ENCODE measurements around the gene HSD17B10. TPM values are rescaled to one million over a fixed set of nuclear protein-coding genes. Genes with fewer than 3 reads are reported as not detected.

HSD17B10 gene
- total and polyA plus RNA-seq, 8 donors = 16.1 to 84.3 (median 36.2) TPM; not detected in 1

- Histone ChIP-seq H3K36me3 (no peaks in the 10 kb centered on the region), H3K9me3 (peaks cover 0 to 10% (median 3%) of the 10 kb centered on the region in 4 donors), H3K4me1 (peaks cover 0 to 6% (median 0%) of the 10 kb centered on the region in 4 donors), H3K27me3 (peaks cover 0 to 4% (median 0%) of the 10 kb centered on the region in 3 donors), H3K4me3 (no peak overlapping the region), H3K27ac (no peak overlapping the region)
- no peak for TF ChIP-seq POLR2AphosphoS5 (IDR thresholded peaks at IDR 0.05)
- TF ChIP-seq, protein P1, sequence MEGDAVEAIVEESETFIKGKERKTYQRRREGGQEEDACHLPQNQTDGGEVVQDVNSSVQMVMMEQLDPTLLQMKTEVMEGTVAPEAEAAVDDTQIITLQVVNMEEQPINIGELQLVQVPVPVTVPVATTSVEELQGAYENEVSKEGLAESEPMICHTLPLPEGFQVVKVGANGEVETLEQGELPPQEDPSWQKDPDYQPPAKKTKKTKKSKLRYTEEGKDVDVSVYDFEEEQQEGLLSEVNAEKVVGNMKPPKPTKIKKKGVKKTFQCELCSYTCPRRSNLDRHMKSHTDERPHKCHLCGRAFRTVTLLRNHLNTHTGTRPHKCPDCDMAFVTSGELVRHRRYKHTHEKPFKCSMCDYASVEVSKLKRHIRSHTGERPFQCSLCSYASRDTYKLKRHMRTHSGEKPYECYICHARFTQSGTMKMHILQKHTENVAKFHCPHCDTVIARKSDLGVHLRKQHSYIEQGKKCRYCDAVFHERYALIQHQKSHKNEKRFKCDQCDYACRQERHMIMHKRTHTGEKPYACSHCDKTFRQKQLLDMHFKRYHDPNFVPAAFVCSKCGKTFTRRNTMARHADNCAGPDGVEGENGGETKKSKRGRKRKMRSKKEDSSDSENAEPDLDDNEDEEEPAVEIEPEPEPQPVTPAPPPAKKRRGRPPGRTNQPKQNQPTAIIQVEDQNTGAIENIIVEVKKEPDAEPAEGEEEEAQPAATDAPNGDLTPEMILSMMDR (IDR thresholded peaks at IDR 0.05) = peak in 2 of 7 experiments; percentile 11 to 21
- no peak for TF ChIP-seq POLR2A (IDR thresholded peaks at IDR 0.05)
- no peak for TF ChIP-seq EP300 (IDR thresholded peaks at IDR 0.05)
- intact Hi-C loops (cut with DNase I; ENCODE audit: low total_unique reads) = no loop called here
- WGBS, 5 donors = 17 to 32% (median 24%) methylated on average over 5 of the region's 5 CpGs
- peak; percentile 6 to 26 for DNase-seq
Observed at GRCh38 chrX:53481093-53481492, 46.9 kb upstream of the HSD17B10 start.

GRCh38 chrX:53479301-53479700 lies 45.1 kb upstream of the HSD17B10 start:
- peaks cover 0 to 6% (median 0%) of the 10 kb centered on the region in 4 donors for H3K4me1 ChIP-seq
- 72 to 92% (median 79%) methylated on average over 5 of the region's 5 CpGs for WGBS, 5 donors

DNA sequence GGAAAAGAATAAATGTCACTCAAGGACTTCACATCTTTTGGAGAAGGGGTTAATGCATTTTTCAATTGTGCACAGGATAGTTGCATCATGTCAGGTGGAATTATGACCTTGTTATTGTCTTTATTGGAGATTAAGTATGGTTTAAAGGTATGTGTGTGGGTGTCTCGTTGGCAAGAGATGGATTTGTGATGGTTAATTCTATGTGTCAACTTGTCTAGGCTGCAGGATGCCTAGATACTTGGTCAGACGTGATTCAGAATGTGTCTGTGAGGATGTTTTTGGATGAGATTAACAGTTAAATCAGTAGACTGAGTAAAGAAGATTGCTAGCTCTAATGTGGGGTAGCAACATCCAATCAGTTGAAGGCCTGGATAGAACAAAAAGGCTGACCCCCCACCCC lies 42.2 kb upstream of the HSD17B10 start:
- 40 to 69% (median 56%) methylated on average over 2 of the region's 2 CpGs for WGBS, 5 donors
- Histone ChIP-seq H3K4me1 (no peaks in the 10 kb centered on the region), H3K27me3 (peaks cover 0 to 26% (median 0%) of the 10 kb centered on the region in 3 donors), H3K4me3 (no peak overlapping the region), H3K9me3 (no peaks in the 10 kb centered on the region), H3K27ac (no peak overlapping the region), H3K36me3 (no peaks in the 10 kb centered on the region)
- DNase-seq = no peak
- intact Hi-C loops (cut with DNase I; ENCODE audit: low total_unique reads) = no loop called here
- TF ChIP-seq, protein P1 (IDR thresholded peaks at IDR 0.05) = no peak
- TF ChIP-seq POLR2A (IDR thresholded peaks at IDR 0.05) (no peak), EP300 (IDR thresholded peaks at IDR 0.05) (no peak), POLR2AphosphoS5 (IDR thresholded peaks at IDR 0.05) (no peak)

More at GRCh38 chrX:53479301-53479700, 45.1 kb upstream of the HSD17B10 start:
- no peak overlapping the region for H3K4me3 ChIP-seq
- DNase-seq = no peak
- H3K27ac ChIP-seq = no peak overlapping the region
- intact Hi-C loops (cut with DNase I; ENCODE audit: low total_unique reads) = no loop called here
- peaks cover 0 to 5% (median 0%) of the 10 kb centered on the region in 3 donors for H3K27me3 ChIP-seq
- H3K36me3 ChIP-seq = no peaks in the 10 kb centered on the region
- H3K9me3 ChIP-seq = peaks cover 0 to 10% (median 3%) of the 10 kb centered on the region in 4 donors
- TF ChIP-seq POLR2AphosphoS5 (IDR thresholded peaks at IDR 0.05) = no peak
- no peak for TF ChIP-seq POLR2A (IDR thresholded peaks at IDR 0.05)
- TF ChIP-seq, protein P1 (IDR thresholded peaks at IDR 0.05) = no peak
- TF ChIP-seq EP300 (IDR thresholded peaks at IDR 0.05) = no peak

DNA sequence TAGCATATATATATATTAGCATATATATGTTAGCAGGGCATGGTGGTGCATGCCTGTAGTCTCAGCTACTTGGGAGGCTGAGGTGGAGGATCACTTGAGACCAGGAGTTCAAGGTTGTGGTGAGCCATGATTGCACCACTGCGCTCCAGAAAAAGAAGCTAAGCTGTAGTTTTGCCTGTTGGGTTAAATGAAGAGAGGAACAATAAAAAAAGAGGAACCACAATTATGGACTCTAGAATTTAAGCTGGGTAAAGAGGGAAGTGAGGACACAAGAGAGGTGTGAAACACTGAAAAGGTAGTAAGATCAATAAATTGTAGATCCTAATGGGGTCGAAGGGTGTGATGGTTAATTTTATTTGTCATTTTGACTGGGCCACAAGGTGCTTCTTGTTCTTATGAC lies 40.5 kb upstream of the HSD17B10 start:
- Histone ChIP-seq H3K4me3 (no peak overlapping the region), H3K4me1 (no peaks in the 10 kb centered on the region), H3K9me3 (no peaks in the 10 kb centered on the region), H3K27me3 (peaks cover 0 to 29% (median 0%) of the 10 kb centered on the region in 3 donors), H3K27ac (no peak overlapping the region), H3K36me3 (no peaks in the 10 kb centered on the region)
- no peak for TF ChIP-seq POLR2A (IDR thresholded peaks at IDR 0.05)
- no peak for TF ChIP-seq EP300 (IDR thresholded peaks at IDR 0.05)
- TF ChIP-seq POLR2AphosphoS5 (IDR thresholded peaks at IDR 0.05) = no peak
- TF ChIP-seq, protein P1 (IDR thresholded peaks at IDR 0.05) = no peak
- intact Hi-C loops (cut with DNase I; ENCODE audit: low total_unique reads) = no loop called here
- 61 to 77% (median 72%) methylated on average over 2 of the region's 2 CpGs for WGBS, 5 donors
- no peak for DNase-seq

Measured in stomach (tissue), 9 donors.